Breast epithelium (tissue), 3 donors: ENCODE measurements around the gene PDCL3.

Source experiments
- CTCF ChIP-seq, 3 donors: fragments of 450-650 bp; IDR thresholded peaks; one replicate each; pipeline ENCODE4 v1.5.1; 2016 to 2017; ENCODE audit warnings: antibody characterized with exemption in 3 of 3, mild to moderate bottlenecking in 3 of 3, moderate library complexity in 3 of 3
- POLR2A ChIP-seq: fragments of 450-650 bp; IDR thresholded peaks from one replicate; pipeline ENCODE4 v1.6.1; 2016; ENCODE audit warnings: antibody characterized with exemption, mild to moderate bottlenecking, moderate library complexity

GRCh38 chr2:100603948-100604633 lies 41.3 kb downstream of the PDCL3 start:
- TF ChIP-seq CTCF (IDR thresholded peaks at IDR 0.05) (no peak), POLR2A (no peak)
